GM12878 (cell line): Measurements from ENCODE around the gene JAKMIP1.

ENCODE experiments used
- EED ChIP-seq: sonication (generic); IDR thresholded peaks from 2 replicates; pipeline ENCODE4 v1.6.1; 2016; ENCODE audit warnings: antibody characterized with exemption, low read depth
- POLR2A ChIP-seq: IDR thresholded peaks from 2 replicates; pipeline ENCODE4 v1.6.1; 2011; ENCODE audit warnings: low read depth, mild to moderate bottlenecking, low read length
- POLR2AphosphoS2 ChIP-seq: IDR thresholded peaks from 2 replicates; pipeline ENCODE4 v1.6.1; 2011; ENCODE audit warnings: low read depth, mild to moderate bottlenecking, low read length, improper control_type of control experiment, moderate library complexity
- RFX5 ChIP-seq: IDR thresholded peaks from 2 replicates; pipeline ENCODE4 v1.6.1; 2011; ENCODE audit warnings: low read depth, low read length, improper control_type of control experiment
- RUNX3 ChIP-seq: IDR thresholded peaks from 2 replicates; pipeline ENCODE4 v1.6.1; 2012; ENCODE audit warnings: low read length, inconsistent platforms
- TF ChIP-seq, protein P1 (sequence below): IDR thresholded peaks from 2 replicates; pipeline ENCODE4 v1.6.1; 2011; ENCODE audit warnings: mild to moderate bottlenecking, low read depth, low read length, moderate library complexity; ENCODE audit not compliant: insufficient replicate concordance

DNA sequence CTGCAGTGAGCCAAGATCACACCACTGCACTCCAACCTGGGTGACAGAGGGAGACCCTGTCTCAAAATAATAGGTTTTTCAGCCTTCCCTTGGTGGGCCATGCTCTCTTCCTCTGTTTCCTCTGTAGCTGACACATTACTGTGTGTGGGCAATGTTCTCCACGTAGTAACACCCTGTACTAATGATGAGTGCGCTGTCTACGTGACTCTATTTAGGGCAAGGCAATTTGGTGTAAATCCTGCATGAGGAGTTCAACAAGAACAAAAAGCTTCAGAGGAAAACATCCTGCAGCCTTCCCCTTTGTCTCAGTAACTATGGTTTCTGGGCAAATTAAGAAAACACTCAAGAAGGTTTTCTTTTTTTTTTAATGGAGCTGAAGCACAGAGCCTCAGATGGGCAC lies 24.4 kb upstream of the JAKMIP1 start:
- TF ChIP-seq, protein P1, sequence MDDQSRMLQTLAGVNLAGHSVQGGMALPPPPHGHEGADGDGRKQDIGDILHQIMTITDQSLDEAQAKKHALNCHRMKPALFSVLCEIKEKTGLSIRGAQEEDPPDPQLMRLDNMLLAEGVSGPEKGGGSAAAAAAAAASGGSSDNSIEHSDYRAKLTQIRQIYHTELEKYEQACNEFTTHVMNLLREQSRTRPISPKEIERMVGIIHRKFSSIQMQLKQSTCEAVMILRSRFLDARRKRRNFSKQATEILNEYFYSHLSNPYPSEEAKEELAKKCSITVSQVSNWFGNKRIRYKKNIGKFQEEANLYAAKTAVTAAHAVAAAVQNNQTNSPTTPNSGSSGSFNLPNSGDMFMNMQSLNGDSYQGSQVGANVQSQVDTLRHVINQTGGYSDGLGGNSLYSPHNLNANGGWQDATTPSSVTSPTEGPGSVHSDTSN = no peak
- no peak for TF ChIP-seq POLR2A
- no peak for TF ChIP-seq RFX5
- TF ChIP-seq EED = no peak
- TF ChIP-seq RUNX3 = no peak
- no peak for TF ChIP-seq POLR2AphosphoS2
